ENCODE data around the gene RBMS3.

RBMS3 gene

GRCh38 chr3:29890801-29891200 is 609.9 kb downstream of the RBMS3 start:
- DNase-seq (ENCODE audit: low spot score): no peak

- DNase-seq (ENCODE audit: low spot score): no peak
Measured at GRCh38 chr3:29892976-29893554, 612.2 kb downstream of the RBMS3 start.

- no peak for DNase-seq (ENCODE audit: low spot score)
Measured at GRCh38 chr3:29896856-29897255, 616.0 kb downstream of the RBMS3 start.

- no peak for DNase-seq (ENCODE audit: low spot score)
Measured at GRCh38 chr3:29898171-29898965, 617.5 kb downstream of the RBMS3 start.

- DNase-seq (ENCODE audit: low spot score): no peak
Measured at GRCh38 chr3:29899021-29899420, 618.1 kb downstream of the RBMS3 start.

GRCh38 chr3:29901097-29901496 is 620.2 kb downstream of the RBMS3 start:
- DNase-seq (ENCODE audit: low spot score): no peak

GRCh38 chr3:29903600-29903999 is 622.7 kb downstream of the RBMS3 start:
- no peak for DNase-seq (ENCODE audit: low spot score)

GRCh38 chr3:29906906-29907305 is 626.0 kb downstream of the RBMS3 start:
- no peak for DNase-seq (ENCODE audit: low spot score)

- no peak for DNase-seq (ENCODE audit: low spot score)
Measured at GRCh38 chr3:29912600-29913288, 631.9 kb downstream of the RBMS3 start.

- DNase-seq (ENCODE audit: low spot score): no peak
Measured at GRCh38 chr3:29914861-29915524, 634.1 kb downstream of the RBMS3 start.

- DNase-seq (ENCODE audit: low spot score): no peak
Measured at GRCh38 chr3:29919571-29919970, 638.7 kb downstream of the RBMS3 start.

GRCh38 chr3:29922992-29923746 is 642.3 kb downstream of the RBMS3 start:
- DNase-seq (ENCODE audit: low spot score): no peak

GRCh38 chr3:29924783-29925561 is 644.1 kb downstream of the RBMS3 start:
- DNase-seq (ENCODE audit: low spot score): no peak

- DNase-seq (ENCODE audit: low spot score): no peak
Measured at GRCh38 chr3:29926378-29926777, 645.5 kb downstream of the RBMS3 start.

- no peak for DNase-seq (ENCODE audit: low spot score)
Measured at GRCh38 chr3:29932696-29933325, 651.9 kb downstream of the RBMS3 start.

GRCh38 chr3:29933802-29934490 is 653.1 kb downstream of the RBMS3 start:
- DNase-seq (ENCODE audit: low spot score): no peak

- DNase-seq (ENCODE audit: low spot score): no peak
Measured at GRCh38 chr3:29934751-29935150, 653.9 kb downstream of the RBMS3 start.

GRCh38 chr3:29936054-29936453 is 655.2 kb downstream of the RBMS3 start:
- no peak for DNase-seq (ENCODE audit: low spot score)

- DNase-seq (ENCODE audit: low spot score): no peak
Measured at GRCh38 chr3:29936766-29937165, 655.9 kb downstream of the RBMS3 start.

- DNase-seq (ENCODE audit: low spot score): no peak
Measured at GRCh38 chr3:29937185-29937584, 656.3 kb downstream of the RBMS3 start.
